Astrocyte (in vitro differentiated cells and primary cell): ENCODE results near the gene SMIM14. TPM values are rescaled to one million over a fixed set of nuclear protein-coding genes. Genes with fewer than 3 reads are reported as not detected.

Experiments used
- DNase-seq: peaks from one replicate; pipeline ENCODE4 v3.0.0-alpha.2; 2010; ENCODE audit warnings: low read depth
- FAIRE-seq: peaks from 2 replicates; lab custom pipeline; 2011; peaks lifted over from hg19 to GRCh38; lab: Jason Lieb, UNC
- H2AFZ ChIP-seq: 2 replicates; pipeline ENCODE4 v1.6.0; 2012; ENCODE audit warnings: low read depth, low read length, inconsistent platforms
- H3K27ac ChIP-seq: 2 replicates; pipeline ENCODE4 v1.5.1; 2011; ENCODE audit warnings: low read depth, low read length, inconsistent platforms
- H3K27me3 ChIP-seq: 2 replicates; pipeline ENCODE4 v1.6.0; 2011; ENCODE audit warnings: low read length, inconsistent platforms; ENCODE audit not compliant: insufficient read depth
- H3K36me3 ChIP-seq: 2 replicates; pipeline ENCODE4 v1.5.1; 2011; ENCODE audit warnings: low read length, inconsistent platforms; ENCODE audit not compliant: insufficient read depth
- H3K4me1 ChIP-seq: 2 replicates; pipeline ENCODE4 v1.5.1; 2011; ENCODE audit warnings: low read length, inconsistent platforms; ENCODE audit not compliant: insufficient read depth
- H3K4me2 ChIP-seq: 2 replicates; pipeline ENCODE4 v1.6.0; 2012; ENCODE audit warnings: low read length, inconsistent platforms
- H3K4me3 ChIP-seq: 2 replicates; pipeline ENCODE4 v1.5.1; 2011; ENCODE audit warnings: low read depth, mild to moderate bottlenecking, low read length, inconsistent platforms; ENCODE audit not compliant: insufficient read depth
- H3K79me2 ChIP-seq: 2 replicates; pipeline ENCODE4 v1.6.0; 2012; ENCODE audit warnings: mild to moderate bottlenecking, low read length, inconsistent platforms; ENCODE audit not compliant: insufficient read depth
- H3K9ac ChIP-seq: 2 replicates; pipeline ENCODE4 v1.6.0; 2012; ENCODE audit warnings: mild to moderate bottlenecking, low read length, inconsistent platforms
- H3K9me3 ChIP-seq: 2 replicates; pipeline ENCODE4 v1.5.1; 2012; ENCODE audit warnings: low read depth, mild to moderate bottlenecking, low read length, inconsistent platforms; ENCODE audit not compliant: insufficient read depth
- H4K20me1 ChIP-seq: 2 replicates; pipeline ENCODE4 v1.6.0; 2012; ENCODE audit warnings: low read length, inconsistent platforms; ENCODE audit not compliant: insufficient read depth
- H3K27ac Mint-ChIP-seq: one replicate; pipeline ENCODE4 v1.8.0; 2021; ENCODE audit warnings: mild to moderate bottlenecking, mixed read lengths; ENCODE audit not compliant: unreplicated experiment
- H3K27me3 Mint-ChIP-seq: one replicate; pipeline ENCODE4 v1.8.0; 2021; ENCODE audit warnings: low read depth, mixed read lengths; ENCODE audit not compliant: unreplicated experiment
- H3K36me3 Mint-ChIP-seq: one replicate; pipeline ENCODE4 v1.8.0; 2021; ENCODE audit warnings: low read depth, mixed read lengths; ENCODE audit not compliant: unreplicated experiment
- H3K4me1 Mint-ChIP-seq: one replicate; pipeline ENCODE4 v1.8.0; 2021; ENCODE audit warnings: low read depth, mixed read lengths; ENCODE audit not compliant: unreplicated experiment
- H3K4me3 Mint-ChIP-seq: one replicate; pipeline ENCODE4 v1.8.0; 2021; ENCODE audit warnings: mild to moderate bottlenecking, moderate library complexity, mixed read lengths; ENCODE audit not compliant: unreplicated experiment
- H3K9me3 Mint-ChIP-seq: one replicate; pipeline ENCODE4 v1.8.0; 2021; ENCODE audit warnings: mild to moderate bottlenecking, mixed read lengths; ENCODE audit not compliant: unreplicated experiment
- EZH2 ChIP-seq: IDR thresholded peaks from 2 replicates; pipeline ENCODE4 v1.6.1; 2012; ENCODE audit warnings: mild to moderate bottlenecking, low read length, inconsistent platforms; ENCODE audit not compliant: insufficient read depth
- total RNA-seq: library from RNA; stranded (reverse); gene quantifications from 2 replicates; pipeline ENCODE4 v1.2.1, GENCODE V29; 2021
- TF ChIP-seq, protein P1 (sequence below): IDR thresholded peaks from 2 replicates; pipeline ENCODE4 v1.5.1; 2011; ENCODE audit warnings: low read depth, mild to moderate bottlenecking, inconsistent platforms, low read length, moderate library complexity; ENCODE audit not compliant: insufficient read depth

SMIM14 gene
- total RNA-seq, 1 donor from 2014 or later, result 28.3 TPM

DNA sequence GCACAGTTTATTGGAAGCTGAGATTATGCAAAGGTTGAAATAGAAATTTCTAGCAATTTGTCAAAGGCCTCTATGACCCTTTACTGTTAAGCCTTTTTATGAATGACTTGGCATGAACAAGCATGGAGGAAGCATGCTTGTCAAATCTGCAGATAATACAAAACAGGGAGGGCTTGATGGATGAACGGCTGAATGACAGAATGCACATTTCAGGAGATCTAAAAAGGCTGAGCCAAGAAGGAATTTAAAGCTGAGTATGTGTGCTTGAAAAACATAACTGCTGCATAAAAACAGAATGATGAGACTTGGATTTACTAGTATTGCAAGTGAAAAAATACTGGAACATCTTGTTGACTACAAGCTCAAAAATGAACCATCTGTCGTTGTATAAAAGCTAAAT is 30.2 kb upstream of the SMIM14 start:
- Histone ChIP-seq H3K4me1 (peaks cover 7% of the 10 kb centered on the region), H3K27me3 (no peaks in the 10 kb centered on the region), H3K27ac (no peak overlapping the region), H3K79me2 (no peaks in the 10 kb centered on the region), H3K4me2 (no peak overlapping the region), H4K20me1 (no peaks in the 10 kb centered on the region), H2AFZ (no peak overlapping the region), H3K36me3 (no peaks in the 10 kb centered on the region), H3K9ac (no peak overlapping the region), H3K9me3 (no peaks in the 10 kb centered on the region), H3K4me3 (no peak overlapping the region)
- DNase-seq (no peak), FAIRE-seq (no peak)
- H3K27me3 Mint-ChIP-seq, result no peaks in the 10 kb centered on the region
- no peak overlapping the region for H3K4me3 Mint-ChIP-seq
- no peaks in the 10 kb centered on the region for H3K9me3 Mint-ChIP-seq
- H3K27ac Mint-ChIP-seq, result no peak overlapping the region
- TF ChIP-seq EZH2, result no peak
- TF ChIP-seq, protein P1, sequence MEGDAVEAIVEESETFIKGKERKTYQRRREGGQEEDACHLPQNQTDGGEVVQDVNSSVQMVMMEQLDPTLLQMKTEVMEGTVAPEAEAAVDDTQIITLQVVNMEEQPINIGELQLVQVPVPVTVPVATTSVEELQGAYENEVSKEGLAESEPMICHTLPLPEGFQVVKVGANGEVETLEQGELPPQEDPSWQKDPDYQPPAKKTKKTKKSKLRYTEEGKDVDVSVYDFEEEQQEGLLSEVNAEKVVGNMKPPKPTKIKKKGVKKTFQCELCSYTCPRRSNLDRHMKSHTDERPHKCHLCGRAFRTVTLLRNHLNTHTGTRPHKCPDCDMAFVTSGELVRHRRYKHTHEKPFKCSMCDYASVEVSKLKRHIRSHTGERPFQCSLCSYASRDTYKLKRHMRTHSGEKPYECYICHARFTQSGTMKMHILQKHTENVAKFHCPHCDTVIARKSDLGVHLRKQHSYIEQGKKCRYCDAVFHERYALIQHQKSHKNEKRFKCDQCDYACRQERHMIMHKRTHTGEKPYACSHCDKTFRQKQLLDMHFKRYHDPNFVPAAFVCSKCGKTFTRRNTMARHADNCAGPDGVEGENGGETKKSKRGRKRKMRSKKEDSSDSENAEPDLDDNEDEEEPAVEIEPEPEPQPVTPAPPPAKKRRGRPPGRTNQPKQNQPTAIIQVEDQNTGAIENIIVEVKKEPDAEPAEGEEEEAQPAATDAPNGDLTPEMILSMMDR, result no peak
- peaks cover 19% of the 10 kb centered on the region for H3K4me1 Mint-ChIP-seq
- H3K36me3 Mint-ChIP-seq, result no peaks in the 10 kb centered on the region

DNA sequence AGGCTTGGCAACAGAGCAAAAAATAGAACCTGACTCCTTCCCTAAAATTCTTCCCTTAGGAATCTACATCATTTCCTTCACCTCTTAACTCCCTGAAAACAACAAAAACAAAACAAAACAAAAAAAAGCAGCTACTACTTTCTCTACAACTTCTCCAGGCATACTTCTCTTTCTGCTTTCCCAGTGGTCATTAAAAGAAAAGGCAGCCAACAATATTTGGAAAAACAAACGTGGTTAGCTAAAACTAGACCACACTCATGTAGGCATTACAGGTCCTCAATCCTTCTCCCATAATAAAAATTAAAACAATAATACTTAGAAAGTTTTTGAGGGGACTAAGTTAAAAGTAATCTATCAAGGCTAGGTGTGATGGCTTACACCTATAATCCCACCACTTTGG is 29.0 kb upstream of the SMIM14 start:
- H3K27ac Mint-ChIP-seq, result no peak overlapping the region
- no peak for DNase-seq
- no peaks in the 10 kb centered on the region for H3K36me3 Mint-ChIP-seq
- FAIRE-seq, result no peak
- H4K20me1 ChIP-seq, result no peaks in the 10 kb centered on the region
- H3K4me1 Mint-ChIP-seq, result peaks cover 19% of the 10 kb centered on the region
- H3K27me3 ChIP-seq, result no peaks in the 10 kb centered on the region
- H3K9me3 ChIP-seq, result no peaks in the 10 kb centered on the region
- no peaks in the 10 kb centered on the region for H3K27me3 Mint-ChIP-seq
- TF ChIP-seq EZH2, result no peak
- TF ChIP-seq, protein P1, result no peak
- no peak overlapping the region for H3K27ac ChIP-seq
- no peak overlapping the region for H3K4me3 ChIP-seq
- H3K79me2 ChIP-seq, result no peaks in the 10 kb centered on the region
- no peaks in the 10 kb centered on the region for H3K9me3 Mint-ChIP-seq
- H3K4me2 ChIP-seq, result no peak overlapping the region
- H3K4me3 Mint-ChIP-seq, result peak overlapping the region; percentile 40
- H3K4me1 ChIP-seq, result peaks cover 7% of the 10 kb centered on the region
- no peaks in the 10 kb centered on the region for H3K36me3 ChIP-seq
- H3K9ac ChIP-seq, result no peak overlapping the region
- H2AFZ ChIP-seq, result no peak overlapping the region

DNA sequence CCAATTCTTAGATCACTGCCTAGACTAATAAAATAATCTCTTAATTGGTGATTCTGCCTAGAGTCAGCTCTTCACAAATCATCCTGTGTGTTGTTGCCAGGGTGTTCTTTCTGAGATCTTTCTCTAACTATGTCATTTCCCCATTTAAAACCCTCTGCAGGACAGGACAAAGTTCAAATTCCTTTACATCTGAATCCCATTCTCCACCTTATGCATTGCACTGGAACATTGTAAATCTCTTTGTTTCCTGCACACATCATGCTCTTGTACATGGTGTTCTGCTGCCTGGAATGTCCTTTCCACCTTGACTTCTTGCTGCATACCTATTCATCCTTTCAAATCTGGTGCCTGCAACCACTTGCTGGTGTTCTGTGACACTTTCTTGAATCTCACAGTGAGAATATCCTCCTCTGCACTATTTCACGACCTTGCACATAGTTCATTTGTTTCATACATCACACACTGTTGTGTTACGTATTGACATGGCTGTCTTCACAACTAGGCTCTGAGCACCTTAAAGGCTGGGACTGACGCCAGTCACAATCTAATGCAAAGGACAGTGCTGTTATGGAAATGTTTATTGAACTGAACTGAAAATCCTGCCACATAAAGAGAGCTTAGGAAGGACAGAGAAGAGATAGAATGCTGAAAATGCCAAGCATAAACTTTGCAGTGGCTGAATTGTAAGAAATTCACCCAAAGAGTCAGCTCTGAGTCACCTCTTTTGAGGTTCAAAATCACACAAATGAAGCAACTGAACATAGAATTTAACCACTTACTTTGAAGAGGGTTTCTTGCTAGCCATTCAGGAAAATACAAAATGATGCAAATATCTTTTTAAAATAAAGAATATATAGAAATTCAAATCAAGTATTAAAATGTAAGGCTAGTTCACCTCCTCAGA is 26.4 kb upstream of the SMIM14 start:
- H3K36me3 Mint-ChIP-seq, result no peaks in the 10 kb centered on the region
- peak; percentile 35 for DNase-seq
- TF ChIP-seq, protein P1, result no peak
- TF ChIP-seq EZH2, result no peak
- Histone ChIP-seq H3K27me3 (no peaks in the 10 kb centered on the region), H3K4me2 (peak overlapping the region; percentile 69), H3K36me3 (no peaks in the 10 kb centered on the region), H3K4me3 (no peak overlapping the region), H3K79me2 (no peaks in the 10 kb centered on the region), H4K20me1 (no peaks in the 10 kb centered on the region), H3K27ac (no peak overlapping the region), H3K9me3 (no peaks in the 10 kb centered on the region), H3K4me1 (peaks cover 7% of the 10 kb centered on the region), H2AFZ (peak overlapping the region; percentile 33), H3K9ac (peak overlapping the region; percentile 21)
- H3K27me3 Mint-ChIP-seq, result no peaks in the 10 kb centered on the region
- peaks cover 19% of the 10 kb centered on the region for H3K4me1 Mint-ChIP-seq
- H3K4me3 Mint-ChIP-seq, result no peak overlapping the region
- no peak for FAIRE-seq
- H3K27ac Mint-ChIP-seq, result no peak overlapping the region
- no peaks in the 10 kb centered on the region for H3K9me3 Mint-ChIP-seq
